Measurements from ENCODE around the gene THAP5. TPM values are rescaled to one million over a fixed set of nuclear protein-coding genes. Genes with fewer than 3 reads are reported as not detected.
A peak's percentile ranks its signal among the peaks of the same experiment; 100 is the strongest.
"Not testable (repeated sequence)": the region's sequence is repeated elsewhere in the genome, so short reads cannot be mapped to it uniquely, and the experiment has no call there.

The THAP5 gene
- total RNA-seq, 4 donors from 2014 or later: 22.5 to 36.0 (median 25.6) TPM

DNA sequence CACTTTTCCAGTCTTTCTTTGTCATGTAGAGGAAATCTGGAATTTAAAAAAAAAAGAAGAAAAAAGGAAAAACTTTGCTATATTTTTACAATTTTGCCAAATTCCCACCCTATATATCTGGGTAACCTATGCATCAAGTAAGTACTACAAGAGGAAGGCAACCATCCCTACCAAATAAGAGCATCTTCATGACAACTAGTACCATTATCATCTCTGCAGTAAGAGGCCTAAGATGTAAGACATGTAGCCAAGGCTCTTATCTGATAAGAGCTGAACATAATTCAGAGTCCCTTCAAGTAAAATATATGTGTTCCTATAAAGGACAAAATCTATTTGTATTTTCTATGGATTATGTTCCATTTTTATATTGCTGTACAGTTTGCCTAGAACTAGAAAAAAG, 3.5 kb downstream of the THAP5 start:
- Histone ChIP-seq H3K4me3 (no peak overlapping the region), H3K9me3 (no peaks in the 10 kb centered on the region), H3K36me3 (peaks cover 0 to 17% of the 10 kb centered on the region in 2 donors), H3K27ac (no peak overlapping the region), H3K27me3 (no peaks in the 10 kb centered on the region), H3K4me1 (peaks cover 24 to 37% of the 10 kb centered on the region in 2 donors)
- TF ChIP-seq, protein P1, sequence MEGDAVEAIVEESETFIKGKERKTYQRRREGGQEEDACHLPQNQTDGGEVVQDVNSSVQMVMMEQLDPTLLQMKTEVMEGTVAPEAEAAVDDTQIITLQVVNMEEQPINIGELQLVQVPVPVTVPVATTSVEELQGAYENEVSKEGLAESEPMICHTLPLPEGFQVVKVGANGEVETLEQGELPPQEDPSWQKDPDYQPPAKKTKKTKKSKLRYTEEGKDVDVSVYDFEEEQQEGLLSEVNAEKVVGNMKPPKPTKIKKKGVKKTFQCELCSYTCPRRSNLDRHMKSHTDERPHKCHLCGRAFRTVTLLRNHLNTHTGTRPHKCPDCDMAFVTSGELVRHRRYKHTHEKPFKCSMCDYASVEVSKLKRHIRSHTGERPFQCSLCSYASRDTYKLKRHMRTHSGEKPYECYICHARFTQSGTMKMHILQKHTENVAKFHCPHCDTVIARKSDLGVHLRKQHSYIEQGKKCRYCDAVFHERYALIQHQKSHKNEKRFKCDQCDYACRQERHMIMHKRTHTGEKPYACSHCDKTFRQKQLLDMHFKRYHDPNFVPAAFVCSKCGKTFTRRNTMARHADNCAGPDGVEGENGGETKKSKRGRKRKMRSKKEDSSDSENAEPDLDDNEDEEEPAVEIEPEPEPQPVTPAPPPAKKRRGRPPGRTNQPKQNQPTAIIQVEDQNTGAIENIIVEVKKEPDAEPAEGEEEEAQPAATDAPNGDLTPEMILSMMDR (IDR thresholded peaks at IDR 0.05 in 4 of 5, conservative IDR thresholded peaks at IDR 0.05 in 1 of 5): no peak
- intact Hi-C loops (cut with DNase I; ENCODE audit: low total_unique reads) (loop anchor here (5.0 kb wide), 1 partner anchor 984 kb away; the partner anchor contains the start of gene BCAP29), in situ Hi-C loops (cut with MboI; ENCODE audit: low sequenced_read_pairs in 4 of 4) (loop anchor here in 1 of 4 donors (5.0 kb wide), 1 partner anchor 39 kb away; the partner anchor contains the start of gene PNPLA8)
- ATAC-seq: no peak
- DNase-seq: no peak

DNA sequence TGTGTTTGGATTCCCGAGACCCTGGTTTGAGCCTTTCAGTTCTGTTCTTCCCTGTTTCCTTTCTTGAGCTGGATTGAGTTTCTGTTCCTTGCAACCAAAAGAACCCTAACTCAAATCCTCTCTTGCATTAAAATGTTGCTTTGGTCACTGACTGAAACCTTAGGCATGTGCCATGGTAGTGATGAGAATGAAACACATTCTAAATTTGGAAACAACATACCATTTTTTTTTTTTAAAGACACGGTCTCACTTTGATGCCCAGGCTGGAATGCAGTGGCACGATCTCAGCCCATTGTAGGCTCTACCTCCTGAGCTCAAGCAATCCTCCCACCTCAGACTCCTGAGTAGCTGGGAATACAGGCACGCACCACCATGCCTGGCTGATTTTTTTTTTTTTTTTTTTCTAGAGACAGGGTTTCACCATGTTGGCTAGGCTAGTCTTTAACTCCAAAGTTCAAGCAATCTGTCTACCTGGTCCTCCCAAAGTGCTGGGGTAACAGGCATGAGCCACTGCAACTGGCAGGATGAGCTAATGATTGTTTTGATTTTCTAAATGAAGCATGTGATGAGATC, 8.4 kb downstream of the THAP5 start:
- Histone ChIP-seq H3K36me3 (peaks cover 0 to 20% of the 10 kb centered on the region in 2 donors), H3K4me1 (peaks cover 0 to 18% of the 10 kb centered on the region in 2 donors), H3K4me3 (no peak overlapping the region), H3K27me3 (no peaks in the 10 kb centered on the region), H3K27ac (peak overlapping the region; percentile 49 to 80 (median 68)), H3K9me3 (no peaks in the 10 kb centered on the region)
- intact Hi-C loops (cut with DNase I; ENCODE audit: low total_unique reads) (no loop called here), in situ Hi-C loops (cut with MboI; ENCODE audit: low sequenced_read_pairs in 4 of 4) (no loop called here)
- TF ChIP-seq, protein P1 (IDR thresholded peaks at IDR 0.05 in 4 of 5, conservative IDR thresholded peaks at IDR 0.05 in 1 of 5): no peak
- no peak for TF ChIP-seq POLR2A (IDR thresholded peaks at IDR 0.05)
- ATAC-seq (peak; percentile 89 to 94), DNase-seq (no peak)

DNA sequence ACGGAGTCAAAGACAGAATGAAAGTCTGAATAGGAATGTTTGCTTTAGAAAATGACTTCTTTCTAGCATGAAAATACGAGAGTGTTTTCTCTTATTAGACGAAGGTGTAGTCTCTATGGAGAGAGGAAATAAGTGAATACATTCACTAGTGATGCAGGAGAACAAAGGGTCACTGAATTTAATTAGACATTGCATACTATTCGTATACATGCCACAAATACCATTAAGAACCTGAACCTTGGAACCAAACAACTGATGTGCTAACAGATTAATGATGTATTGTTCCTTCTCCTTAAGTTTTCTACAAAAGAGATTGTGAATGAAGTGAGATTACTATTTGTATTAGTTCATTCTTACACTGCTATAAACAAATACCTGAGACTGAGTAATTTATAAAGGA, 10.3 kb downstream of the THAP5 start:
- Histone ChIP-seq H3K36me3 (peaks cover 0 to 7% of the 10 kb centered on the region in 2 donors), H3K4me1 (peaks cover 0 to 13% of the 10 kb centered on the region in 2 donors), H3K27ac (no peak overlapping the region), H3K27me3 (no peaks in the 10 kb centered on the region), H3K4me3 (no peak overlapping the region), H3K9me3 (no peaks in the 10 kb centered on the region)
- in situ Hi-C loops (cut with MboI; ENCODE audit: low sequenced_read_pairs in 4 of 4): no loop called here
- intact Hi-C loops (cut with DNase I; ENCODE audit: low total_unique reads): no loop called here
- TF ChIP-seq, protein P1 (IDR thresholded peaks at IDR 0.05 in 4 of 5, conservative IDR thresholded peaks at IDR 0.05 in 1 of 5): no peak
- TF ChIP-seq POLR2A (IDR thresholded peaks at IDR 0.05): no peak
- no peak for ATAC-seq
- DNase-seq: no peak

DNA sequence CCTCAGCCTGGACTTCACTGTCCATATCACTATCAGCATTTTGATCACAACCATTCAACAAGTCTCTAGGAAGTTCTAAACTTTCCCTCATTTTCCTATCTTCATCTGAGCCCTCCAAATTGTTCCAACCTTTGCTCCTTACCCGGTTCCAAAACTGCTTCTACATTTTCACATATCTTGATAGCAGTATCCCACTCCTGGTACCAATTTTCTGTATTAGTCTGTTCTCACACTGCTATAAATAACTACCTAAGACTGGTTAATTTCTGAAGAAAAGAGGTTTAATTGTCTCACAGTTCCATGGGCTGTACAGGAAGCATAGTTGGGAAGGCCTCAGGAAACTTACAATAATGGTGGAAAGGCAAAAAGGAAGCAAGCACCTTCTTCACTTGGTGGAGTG, 11.9 kb downstream of the THAP5 start:
- Histone ChIP-seq H3K4me3 (no peak overlapping the region), H3K27me3 (no peaks in the 10 kb centered on the region), H3K4me1 (peaks cover 0 to 13% of the 10 kb centered on the region in 2 donors), H3K36me3 (peaks cover 0 to 3% of the 10 kb centered on the region in 2 donors), H3K9me3 (no peaks in the 10 kb centered on the region), H3K27ac (no peak overlapping the region)
- ATAC-seq (no peak), DNase-seq (no peak)
- in situ Hi-C loops (cut with MboI; ENCODE audit: low sequenced_read_pairs in 4 of 4): no loop called here
- intact Hi-C loops (cut with DNase I; ENCODE audit: low total_unique reads): no loop called here
- no peak for TF ChIP-seq POLR2A (IDR thresholded peaks at IDR 0.05)
- TF ChIP-seq, protein P1 (IDR thresholded peaks at IDR 0.05 in 4 of 5, conservative IDR thresholded peaks at IDR 0.05 in 1 of 5): no peak

DNA sequence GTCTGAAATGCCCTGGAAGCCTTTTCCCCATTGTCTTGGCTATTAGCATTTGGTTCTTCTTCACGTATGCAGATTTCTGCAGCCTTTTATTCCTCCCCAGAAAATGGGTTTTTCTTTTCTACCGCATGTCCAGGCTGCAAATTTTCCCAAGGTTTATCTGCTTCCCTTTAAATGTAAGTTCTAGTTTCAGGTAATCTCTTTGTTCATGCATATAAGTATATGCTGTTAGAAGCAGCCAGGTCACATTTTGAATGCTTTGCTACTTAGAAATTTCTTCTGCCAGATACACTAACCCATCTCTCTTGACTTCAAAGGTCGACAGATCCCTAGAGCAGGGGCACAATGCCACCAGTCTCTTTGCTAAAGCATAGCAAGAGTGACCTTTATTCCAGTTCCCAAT, 12.3 kb downstream of the THAP5 start:
- TF ChIP-seq, protein P1 (IDR thresholded peaks at IDR 0.05 in 4 of 5, conservative IDR thresholded peaks at IDR 0.05 in 1 of 5): no peak
- H3K36me3 ChIP-seq: peaks cover 0 to 3% of the 10 kb centered on the region in 2 donors
- H3K27me3 ChIP-seq: no peaks in the 10 kb centered on the region
- no peak for ATAC-seq
- no peaks in the 10 kb centered on the region for H3K9me3 ChIP-seq
- in situ Hi-C loops (cut with MboI; ENCODE audit: low sequenced_read_pairs in 4 of 4) (no loop called here), intact Hi-C loops (cut with DNase I; ENCODE audit: low total_unique reads) (no loop called here)
- H3K4me1 ChIP-seq: peaks cover 0 to 13% of the 10 kb centered on the region in 2 donors
- H3K4me3 ChIP-seq: no peak overlapping the region
- no peak overlapping the region for H3K27ac ChIP-seq
- DNase-seq: no peak

DNA sequence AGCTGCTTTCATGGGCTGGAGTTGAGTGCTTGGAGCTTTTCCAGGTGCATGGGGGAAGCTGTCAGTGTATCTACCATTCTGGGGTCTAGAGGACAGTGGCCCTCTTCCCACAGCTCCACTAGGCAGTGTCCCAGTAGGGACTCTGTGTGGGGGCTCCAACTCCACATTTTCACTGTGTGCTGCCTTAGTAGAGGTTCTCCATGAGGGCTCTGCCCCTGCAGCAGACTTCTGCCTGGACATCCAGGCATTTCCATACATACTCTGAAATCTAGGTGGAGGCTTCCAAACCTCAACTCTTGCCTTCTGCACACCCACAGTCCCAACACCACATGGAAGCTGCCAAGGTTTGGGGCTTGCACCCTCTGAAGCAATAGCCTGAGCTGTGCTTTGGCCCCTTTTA, 12.8 kb downstream of the THAP5 start:
- in situ Hi-C loops (cut with MboI; ENCODE audit: low sequenced_read_pairs in 4 of 4); ATAC-seq; intact Hi-C loops (cut with DNase I; ENCODE audit: low total_unique reads); H3K9me3 ChIP-seq; H3K4me3 ChIP-seq; H3K27ac ChIP-seq; H3K36me3 ChIP-seq; DNase-seq; H3K27me3 ChIP-seq: not testable (repeated sequence)
- peaks cover 0 to 13% of the 10 kb centered on the region in 2 donors for H3K4me1 ChIP-seq
